DND-41 (cell line): ENCODE data around the gene CASR.

ENCODE experiments used
- EZH2 ChIP-seq: IDR thresholded peaks from 3 replicates; pipeline ENCODE4 v1.6.1; 2012; ENCODE audit warnings: borderline replicate concordance, low read depth, mild to moderate bottlenecking, moderate library complexity, low read length, inconsistent platforms; ENCODE audit not compliant: severe bottlenecking
- TF ChIP-seq, protein P1 (sequence below): IDR thresholded peaks from 2 replicates; pipeline ENCODE4 v1.5.1; 2012; ENCODE audit warnings: borderline replicate concordance, low read length, moderate library complexity, mild to moderate bottlenecking; ENCODE audit not compliant: poor library complexity, severe bottlenecking; ENCODE audit errors: extremely low read depth

DNA sequence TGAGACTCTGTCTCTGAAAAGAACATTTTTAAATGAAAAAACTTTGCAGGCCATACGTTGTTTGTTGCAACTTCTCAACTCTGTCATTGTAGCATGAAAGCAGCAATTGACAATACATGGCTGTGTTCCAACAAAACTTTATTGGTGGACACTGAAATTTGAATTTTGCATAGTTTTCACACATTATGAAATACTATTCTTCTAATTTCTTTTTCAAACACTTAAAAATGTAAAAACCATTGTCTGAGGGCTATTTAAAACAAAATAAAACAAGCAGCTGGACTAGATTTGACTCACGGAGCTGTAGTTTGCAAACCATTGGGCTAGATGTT, 123.1 kb downstream of the CASR start:
- no peak for TF ChIP-seq EZH2
- TF ChIP-seq, protein P1, sequence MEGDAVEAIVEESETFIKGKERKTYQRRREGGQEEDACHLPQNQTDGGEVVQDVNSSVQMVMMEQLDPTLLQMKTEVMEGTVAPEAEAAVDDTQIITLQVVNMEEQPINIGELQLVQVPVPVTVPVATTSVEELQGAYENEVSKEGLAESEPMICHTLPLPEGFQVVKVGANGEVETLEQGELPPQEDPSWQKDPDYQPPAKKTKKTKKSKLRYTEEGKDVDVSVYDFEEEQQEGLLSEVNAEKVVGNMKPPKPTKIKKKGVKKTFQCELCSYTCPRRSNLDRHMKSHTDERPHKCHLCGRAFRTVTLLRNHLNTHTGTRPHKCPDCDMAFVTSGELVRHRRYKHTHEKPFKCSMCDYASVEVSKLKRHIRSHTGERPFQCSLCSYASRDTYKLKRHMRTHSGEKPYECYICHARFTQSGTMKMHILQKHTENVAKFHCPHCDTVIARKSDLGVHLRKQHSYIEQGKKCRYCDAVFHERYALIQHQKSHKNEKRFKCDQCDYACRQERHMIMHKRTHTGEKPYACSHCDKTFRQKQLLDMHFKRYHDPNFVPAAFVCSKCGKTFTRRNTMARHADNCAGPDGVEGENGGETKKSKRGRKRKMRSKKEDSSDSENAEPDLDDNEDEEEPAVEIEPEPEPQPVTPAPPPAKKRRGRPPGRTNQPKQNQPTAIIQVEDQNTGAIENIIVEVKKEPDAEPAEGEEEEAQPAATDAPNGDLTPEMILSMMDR, result no peak
